A673 (cell line): Measurements from ENCODE around the gene RNF5. TPM values are rescaled to one million over a fixed set of nuclear protein-coding genes. Genes with fewer than 3 reads are reported as not detected.

Experiments
- BruUV-seq: library from RNA; stranded (reverse); fragments of 400-500 nt; replicated peaks from 2 replicates; lab custom pipeline; 2021; lab: Mats Ljungman, UMichigan
- CTCF ChIA-PET: fragments of 300-600 bp; sonication (Branson Sonifier 250); formaldehyde crosslinking; loops from one replicate; lab custom pipeline; 2022; ENCODE audit warnings: antibody characterized with exemption; lab: Charles Lee
- POLR2A ChIA-PET: fragments of 300-600 bp; sonication (Branson Sonifier 250); formaldehyde crosslinking; loops from one replicate; lab custom pipeline; 2022; ENCODE audit warnings: antibody characterized with exemption; ENCODE audit not compliant: low non-redundant PET; lab: Charles Lee
- DNase-seq: peaks from one replicate; pipeline ENCODE4 v3.0.0-alpha.2; 2015; ENCODE audit warnings: low spot score
- H3K27ac ChIP-seq: fragments of 200-600 bp; sonication (generic); 2 replicates; pipeline ENCODE4 v1.5.1; 2016; ENCODE audit warnings: mixed run types, low read depth, mild to moderate bottlenecking, mixed read lengths, antibody characterized with exemption, low read length; ENCODE audit not compliant: poor library complexity, severe bottlenecking
- H3K27me3 ChIP-seq: fragments of 200-600 bp; sonication (generic); replicated peaks from 2 replicates; pipeline ENCODE4 v1.6.1; 2017; ENCODE audit warnings: mixed run types, low read depth, mild to moderate bottlenecking, mixed read lengths, antibody characterized with exemption, low read length; ENCODE audit not compliant: insufficient read depth, poor library complexity
- H3K36me3 ChIP-seq: fragments of 200-600 bp; sonication (generic); 2 replicates; pipeline ENCODE4 v1.6.1; 2016; ENCODE audit warnings: mixed run types, mild to moderate bottlenecking, mixed read lengths, antibody characterized with exemption, low read length; ENCODE audit not compliant: insufficient read depth, poor library complexity, severe bottlenecking
- H3K4me1 ChIP-seq: fragments of 200-600 bp; sonication (generic); 2 replicates; pipeline ENCODE4 v1.6.1; 2017; ENCODE audit warnings: mixed run types, mild to moderate bottlenecking, mixed read lengths, antibody characterized with exemption, low read length; ENCODE audit not compliant: insufficient read depth, poor library complexity, severe bottlenecking
- H3K4me3 ChIP-seq: fragments of 200-600 bp; sonication (generic); 2 replicates; pipeline ENCODE4 v1.5.1; 2016; ENCODE audit warnings: low read depth, mixed run types, mild to moderate bottlenecking, mixed read lengths, low read length; ENCODE audit not compliant: poor library complexity, severe bottlenecking
- H3K9me3 ChIP-seq: fragments of 200-600 bp; sonication (generic); 2 replicates; pipeline ENCODE4 v1.6.1; 2016; ENCODE audit warnings: mixed run types, low read depth, mild to moderate bottlenecking, mixed read lengths, antibody characterized with exemption, low read length; ENCODE audit not compliant: poor library complexity, severe bottlenecking
- EZH2 ChIP-seq: fragments of 200-600 bp; sonication (generic); IDR thresholded peaks from 2 replicates; pipeline ENCODE4 v1.6.1; 2017; ENCODE audit warnings: borderline replicate concordance, low read depth, mild to moderate bottlenecking, mixed read lengths, antibody characterized with exemption, low read length; ENCODE audit not compliant: poor library complexity, severe bottlenecking
- intact Hi-C: fragments of 100-400 bp; cut with micrococcal nuclease; formaldehyde crosslinking; loops from one replicate; pipeline ENCODE4 v1.10.0; 2022; ENCODE audit not compliant: unreplicated experiment
- total RNA-seq: library from RNA; stranded (reverse); gene quantifications from 2 replicates; pipeline ENCODE4 v1.2.3, GENCODE V29; 2021
- TF ChIP-seq, protein P1 (sequence below): fragments of 300-800, 200-600 bp; sonication (generic); conservative IDR thresholded peaks from 2 replicates; pipeline ENCODE4 v1.5.1; 2017; ENCODE audit warnings: low read depth, mild to moderate bottlenecking, antibody characterized with exemption, low read length, moderate library complexity, mixed read lengths

The RNF5 gene
- total RNA-seq, 1 experiment from 2014 or later = 62.9 TPM

DNA sequence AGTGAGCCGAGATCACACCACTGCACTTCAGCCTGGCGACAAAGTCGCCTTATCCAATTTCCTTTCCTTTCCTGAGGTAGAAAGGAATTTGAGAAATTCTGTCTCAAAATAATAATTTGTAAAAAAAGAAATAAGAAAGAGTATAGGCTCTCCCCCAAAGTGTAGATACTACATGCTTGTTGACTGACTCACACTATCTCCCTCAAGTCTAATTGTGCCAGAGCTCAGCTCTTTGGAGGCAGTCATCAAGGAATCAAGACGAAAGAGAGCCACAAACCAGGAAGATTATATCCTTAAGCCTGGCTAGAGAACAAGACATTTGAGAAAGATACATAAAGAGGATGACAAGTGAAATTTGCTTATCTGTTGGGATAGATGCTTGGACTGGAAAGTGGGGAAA lies 44.4 kb upstream of the RNF5 start:
- CTCF ChIA-PET = no interaction called here
- POLR2A ChIA-PET = no interaction called here
- no TSS peak for BruUV-seq
- Histone ChIP-seq H3K36me3 (no peaks in the 10 kb centered on the region), H3K9me3 (no peaks in the 10 kb centered on the region), H3K4me3 (no peak overlapping the region), H3K27ac (no peak overlapping the region), H3K4me1 (peaks cover 11% of the 10 kb centered on the region), H3K27me3 (no peaks in the 10 kb centered on the region)
- DNase-seq = no peak
- intact Hi-C loops = no loop called here
- TF ChIP-seq, protein P1, sequence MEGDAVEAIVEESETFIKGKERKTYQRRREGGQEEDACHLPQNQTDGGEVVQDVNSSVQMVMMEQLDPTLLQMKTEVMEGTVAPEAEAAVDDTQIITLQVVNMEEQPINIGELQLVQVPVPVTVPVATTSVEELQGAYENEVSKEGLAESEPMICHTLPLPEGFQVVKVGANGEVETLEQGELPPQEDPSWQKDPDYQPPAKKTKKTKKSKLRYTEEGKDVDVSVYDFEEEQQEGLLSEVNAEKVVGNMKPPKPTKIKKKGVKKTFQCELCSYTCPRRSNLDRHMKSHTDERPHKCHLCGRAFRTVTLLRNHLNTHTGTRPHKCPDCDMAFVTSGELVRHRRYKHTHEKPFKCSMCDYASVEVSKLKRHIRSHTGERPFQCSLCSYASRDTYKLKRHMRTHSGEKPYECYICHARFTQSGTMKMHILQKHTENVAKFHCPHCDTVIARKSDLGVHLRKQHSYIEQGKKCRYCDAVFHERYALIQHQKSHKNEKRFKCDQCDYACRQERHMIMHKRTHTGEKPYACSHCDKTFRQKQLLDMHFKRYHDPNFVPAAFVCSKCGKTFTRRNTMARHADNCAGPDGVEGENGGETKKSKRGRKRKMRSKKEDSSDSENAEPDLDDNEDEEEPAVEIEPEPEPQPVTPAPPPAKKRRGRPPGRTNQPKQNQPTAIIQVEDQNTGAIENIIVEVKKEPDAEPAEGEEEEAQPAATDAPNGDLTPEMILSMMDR = no peak
- TF ChIP-seq EZH2 = no peak

DNA sequence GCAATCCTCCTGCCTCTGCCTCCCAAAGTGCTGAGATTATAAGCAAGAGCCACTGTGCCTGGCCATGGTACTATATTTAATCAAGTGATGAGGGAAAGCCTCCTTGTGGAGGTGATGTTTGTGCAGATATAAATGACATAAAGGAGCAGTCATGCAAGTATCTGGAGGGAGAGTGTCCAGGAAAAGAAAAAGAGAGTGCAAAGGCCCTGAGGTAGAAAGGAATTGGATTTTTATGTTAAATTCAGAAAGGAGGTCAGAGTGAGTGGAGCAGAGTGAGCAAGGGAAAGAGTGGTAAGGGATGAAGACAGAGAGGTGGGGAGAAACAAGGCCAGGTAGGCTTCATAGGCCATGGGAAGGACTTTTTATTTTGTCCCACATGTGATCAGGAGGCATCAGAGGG lies 40.8 kb upstream of the RNF5 start:
- intact Hi-C loops = no loop called here
- H3K9me3 ChIP-seq = no peaks in the 10 kb centered on the region
- H3K4me1 ChIP-seq = peaks cover 3% of the 10 kb centered on the region
- H3K27ac ChIP-seq = no peak overlapping the region
- ChIA-PET CTCF (no interaction called here), POLR2A (no interaction called here)
- no peaks in the 10 kb centered on the region for H3K36me3 ChIP-seq
- H3K4me3 ChIP-seq = no peak overlapping the region
- BruUV-seq = no TSS peak
- DNase-seq = no peak
- TF ChIP-seq, protein P1 = no peak
- TF ChIP-seq EZH2 = no peak
- H3K27me3 ChIP-seq = no peaks in the 10 kb centered on the region

DNA sequence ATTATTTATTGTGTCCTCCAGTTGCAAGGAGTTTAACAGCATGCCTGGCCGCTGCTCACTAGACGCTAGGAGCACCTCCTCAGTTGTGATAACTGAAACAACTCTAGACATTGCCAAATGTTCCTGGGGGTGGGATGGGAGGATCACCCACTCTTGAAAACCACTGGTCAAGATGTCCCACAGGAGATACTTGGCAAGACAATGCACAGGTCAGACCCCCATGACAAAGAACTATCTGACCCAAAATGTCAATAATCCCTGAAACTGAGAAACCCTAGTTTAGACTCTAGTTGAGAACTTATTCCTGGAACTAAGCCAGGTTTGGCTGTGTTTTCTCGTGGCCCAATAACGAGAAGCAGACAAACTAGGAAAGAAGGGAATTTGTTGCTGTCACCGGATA lies 38.6 kb upstream of the RNF5 start:
- intact Hi-C loops = no loop called here
- no peak for DNase-seq
- TF ChIP-seq, protein P1 = no peak
- no peak for TF ChIP-seq EZH2
- Histone ChIP-seq H3K9me3 (no peaks in the 10 kb centered on the region), H3K4me1 (peaks cover 3% of the 10 kb centered on the region), H3K27ac (no peak overlapping the region), H3K36me3 (no peaks in the 10 kb centered on the region), H3K27me3 (no peaks in the 10 kb centered on the region), H3K4me3 (no peak overlapping the region)
- ChIA-PET POLR2A (no interaction called here), CTCF (no interaction called here)
- BruUV-seq = no TSS peak
